Omental fat pad (tissue), 4 donors: Measurements from ENCODE around the gene SLC27A3. TPM values are rescaled to one million over a fixed set of nuclear protein-coding genes. Genes with fewer than 3 reads are reported as not detected.
"Not testable (repeated sequence)": the region's sequence is repeated elsewhere in the genome, so short reads cannot be mapped to it uniquely, and the experiment has no call there.

Source experiments
- ATAC-seq: fragments of 150-250 bp; one replicate; pipeline ENCODE4 v1.9.1; 2016; ENCODE audit warnings: mild to moderate bottlenecking, moderate library complexity; ENCODE audit not compliant: low FRiP score
- DNase-seq: peaks from one replicate; pipeline ENCODE4 v3.0.0-alpha.2; 2019; ENCODE audit warnings: low spot score
- CTCF ChIP-seq, 3 donors: fragments of 450-650 bp; IDR thresholded peaks; one replicate each; pipeline ENCODE4 v1.5.1; 2016 to 2017; ENCODE audit warnings: antibody characterized with exemption in 3 of 3, mild to moderate bottlenecking in 3 of 3, moderate library complexity in 2 of 3
- total RNA-seq, 4 donors: library from RNA; depleted of rRNA; stranded (reverse); fragments of >200 nt; gene quantifications; one replicate each; pipeline ENCODE4 v1.1.0, GENCODE V29; 2016

The SLC27A3 gene
- total RNA-seq, 4 donors from 2014 or later = 29.4 to 65.4 (median 40.5) TPM

DNA sequence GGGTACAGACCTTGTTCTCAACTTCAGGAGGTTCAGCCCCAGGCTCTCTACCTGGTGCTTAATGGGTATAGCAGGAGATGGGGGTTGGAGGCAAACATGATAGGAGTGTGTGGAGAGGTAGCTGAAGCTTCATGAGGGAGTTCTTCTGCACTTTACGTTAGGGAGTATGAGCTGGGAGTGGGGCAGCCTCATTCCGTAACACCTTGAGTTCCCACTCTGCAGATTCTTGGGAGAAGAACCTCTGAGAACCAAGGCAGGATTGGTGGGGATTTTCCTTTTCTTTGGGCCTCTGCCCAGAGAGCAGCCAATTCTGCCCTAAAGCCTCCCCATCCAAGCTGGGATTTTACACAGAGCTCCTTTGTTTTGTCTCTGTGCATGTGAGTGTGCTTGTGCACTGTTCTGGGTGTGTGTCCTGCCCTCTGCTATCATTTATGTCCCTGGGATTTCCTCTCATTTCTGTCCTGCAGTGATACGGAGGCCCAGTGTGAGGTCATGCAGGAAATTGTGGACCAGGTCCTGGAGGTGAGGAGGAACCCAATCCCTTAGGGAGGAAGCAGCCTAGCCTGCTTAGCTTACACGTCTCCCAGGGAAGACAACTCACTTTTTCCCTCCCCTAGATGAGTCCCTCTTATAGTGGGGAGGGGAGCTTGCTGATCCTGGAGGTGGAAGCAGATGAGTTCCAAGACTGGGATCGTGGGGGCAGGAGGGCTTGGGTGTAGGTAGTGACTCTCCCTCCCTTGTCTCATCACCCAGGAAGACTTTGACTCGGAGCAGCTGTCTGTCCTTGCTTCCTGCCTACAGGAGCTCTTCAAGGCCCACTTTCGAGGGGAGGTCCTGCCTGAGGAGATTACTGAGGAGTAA is 11.6 kb upstream of the SLC27A3 start:
- ATAC-seq = no peak
- no peak for DNase-seq
- TF ChIP-seq CTCF (IDR thresholded peaks at IDR 0.05) = no peak

- DNase-seq (no peak), ATAC-seq (no peak)
- TF ChIP-seq CTCF (IDR thresholded peaks at IDR 0.05) = no peak
Measured at GRCh38 chr1:153764310-153764709, 10.9 kb upstream of the SLC27A3 start.

DNA sequence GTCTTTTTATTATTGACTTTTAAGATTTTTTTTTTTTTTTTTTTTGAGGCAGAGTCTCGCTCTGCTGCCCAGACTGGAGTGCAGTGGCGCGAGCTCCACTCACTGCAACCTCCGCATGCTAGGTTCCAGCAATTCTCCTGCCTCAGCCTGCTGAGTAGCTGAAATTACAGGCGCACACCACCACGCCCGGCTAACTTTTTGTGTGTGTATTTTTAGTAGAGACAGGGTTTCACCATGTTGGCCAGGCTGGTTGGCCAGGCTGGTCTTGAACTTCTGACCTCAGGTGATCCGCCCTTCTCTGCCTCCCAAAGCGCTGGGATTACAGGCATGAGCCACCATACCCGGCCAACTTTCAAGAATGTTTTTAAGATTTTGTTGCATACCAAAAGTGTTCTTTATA is 8.5 kb upstream of the SLC27A3 start:
- not testable (repeated sequence) for ATAC-seq, DNase-seq

GRCh38 chr1:153767519-153767918 is 7.7 kb upstream of the SLC27A3 start:
- DNase-seq = no peak
- TF ChIP-seq CTCF (IDR thresholded peaks at IDR 0.05) = no peak
- ATAC-seq = no peak

DNA sequence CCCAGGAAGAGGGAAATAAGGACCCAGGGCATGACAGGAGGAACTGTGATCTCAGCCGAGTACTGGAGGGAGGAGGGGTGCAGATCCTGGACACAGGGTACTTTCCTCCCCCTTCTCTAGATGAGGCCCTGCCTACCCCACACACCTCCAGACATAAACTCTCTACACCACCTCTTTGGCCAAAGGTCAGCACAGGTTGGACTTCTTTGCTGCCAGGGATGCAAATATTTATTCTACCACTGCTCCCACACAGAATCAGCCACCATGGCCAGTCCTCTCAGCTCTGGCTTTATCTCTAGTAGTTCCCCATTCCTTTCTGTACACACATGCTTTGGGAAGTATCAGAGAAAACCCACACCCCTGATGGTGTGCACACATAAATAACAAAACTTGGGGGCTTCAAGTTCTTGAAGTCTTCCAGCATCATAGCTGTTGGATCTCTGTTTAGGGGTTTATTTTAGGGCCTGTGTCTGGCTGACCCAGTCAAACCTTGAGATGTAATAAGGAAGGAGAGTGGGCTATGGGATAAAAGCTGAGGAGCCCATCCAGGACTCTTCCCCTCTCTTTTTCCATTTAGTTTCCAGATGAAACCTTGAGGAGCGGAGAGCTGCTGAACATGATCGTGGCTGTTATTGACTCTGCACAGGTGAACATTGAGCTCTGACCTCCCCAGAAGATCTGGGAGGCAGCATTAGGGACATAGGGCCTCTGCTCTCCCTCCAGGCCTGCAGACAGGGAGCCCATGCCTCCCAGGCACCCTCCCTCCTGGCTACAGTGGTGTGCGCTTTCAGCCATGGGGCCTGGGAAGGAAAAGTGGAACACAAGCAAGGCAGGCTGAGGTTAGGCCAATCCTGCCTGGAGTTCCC is 6.7 kb upstream of the SLC27A3 start:
- DNase-seq = no peak
- TF ChIP-seq CTCF (IDR thresholded peaks at IDR 0.05) = no peak

GRCh38 chr1:153769221-153769620 is 6.0 kb upstream of the SLC27A3 start:
- no peak for DNase-seq
- no peak for TF ChIP-seq CTCF (IDR thresholded peaks at IDR 0.05)
- ATAC-seq = no peak

More for the DNA sequence above, 6.7 kb upstream of the SLC27A3 start:
- ATAC-seq = no peak

DNA sequence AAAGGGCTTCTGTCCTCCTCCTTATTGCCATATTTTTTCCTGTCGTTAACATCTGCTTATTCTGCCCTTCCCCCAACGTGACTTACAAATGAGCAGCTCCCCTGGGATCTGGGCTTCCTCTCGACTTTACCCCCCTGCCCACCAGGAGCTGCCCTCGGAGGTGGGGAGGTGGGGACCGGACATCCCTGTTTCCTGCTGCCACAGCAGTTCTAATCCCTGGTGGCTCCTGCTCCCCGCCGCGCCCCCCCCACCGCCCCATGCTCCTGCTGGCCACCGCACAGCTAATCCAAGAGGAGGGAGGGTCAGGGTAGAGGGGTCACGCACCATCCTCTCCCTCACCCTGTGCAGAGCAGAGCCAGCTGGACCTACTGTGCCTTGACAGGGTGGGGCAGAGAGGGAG is 4.4 kb upstream of the SLC27A3 start:
- no peak for TF ChIP-seq CTCF (IDR thresholded peaks at IDR 0.05)
- DNase-seq (no peak), ATAC-seq (no peak)
